ENCODE data around the gene HHAT. TPM values are rescaled to one million over a fixed set of nuclear protein-coding genes. Genes with fewer than 3 reads are reported as not detected.

Gene HHAT
- polyA plus RNA-seq, 2 donors = 1.6 to 1.8 TPM

DNA sequence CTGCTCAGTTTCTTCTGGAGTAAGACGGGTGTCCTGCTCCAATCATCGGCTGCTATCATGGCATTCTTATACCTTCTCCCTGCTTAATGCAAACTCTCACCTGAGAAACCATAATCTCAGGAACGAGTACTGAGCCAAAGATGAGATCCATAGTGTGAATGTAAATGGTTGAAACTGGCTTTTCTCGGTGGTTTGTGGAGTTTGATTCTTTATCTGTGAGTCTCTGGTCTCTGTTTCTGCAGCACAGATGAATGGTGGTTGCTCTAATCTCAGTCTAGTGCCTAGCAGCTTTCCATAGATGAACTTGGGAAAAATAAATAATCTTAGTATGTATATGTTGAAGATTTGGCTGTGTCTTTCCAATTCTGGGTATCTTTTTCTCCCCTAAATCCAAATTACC is 274.4 kb downstream of the HHAT start:
- WGBS, 2 donors = 86 to 89% methylated on average over 4 of the region's 4 CpGs
- no peaks in the 10 kb centered on the region for H3K9me3 ChIP-seq (ENCODE audit: control insufficient read depth in 2 of 2, insufficient read depth in 1 of 2, low read depth in 1 of 2, low read length in 1 of 2)

GRCh38 chr1:210605099-210605498 is 276.4 kb downstream of the HHAT start:
- H3K27ac ChIP-seq (ENCODE audit: low read depth in 2 of 2, low read length in 1 of 2) = no peak overlapping the region
- H3K27me3 ChIP-seq (ENCODE audit: control insufficient read depth in 1 of 2, insufficient read depth in 2 of 2, low read length in 2 of 2) = no peaks in the 10 kb centered on the region
- H3K4me3 ChIP-seq (ENCODE audit: low read depth in 1 of 2, low read length in 2 of 2) = no peak overlapping the region
- H3K9me3 ChIP-seq (ENCODE audit: control insufficient read depth in 2 of 2, insufficient read depth in 1 of 2, low read depth in 1 of 2, low read length in 1 of 2) = no peaks in the 10 kb centered on the region
- WGBS, 2 donors = 40 to 44% methylated on average over 2 of the region's 2 CpGs
- H3K4me1 ChIP-seq (ENCODE audit: control insufficient read depth in 2 of 2, insufficient read depth in 2 of 2, low read length in 1 of 2) = no peaks in the 10 kb centered on the region
- no peaks in the 10 kb centered on the region for H3K36me3 ChIP-seq (ENCODE audit: control insufficient read depth in 2 of 2, insufficient read depth in 2 of 2, low read length in 1 of 2)

More for the DNA sequence above, 274.4 kb downstream of the HHAT start:
- H3K27ac ChIP-seq (ENCODE audit: low read depth in 2 of 2, low read length in 1 of 2) = no peak overlapping the region
- H3K36me3 ChIP-seq (ENCODE audit: control insufficient read depth in 2 of 2, insufficient read depth in 2 of 2, low read length in 1 of 2) = no peaks in the 10 kb centered on the region
- H3K4me1 ChIP-seq (ENCODE audit: control insufficient read depth in 2 of 2, insufficient read depth in 2 of 2, low read length in 1 of 2) = no peaks in the 10 kb centered on the region
- no peak overlapping the region for H3K4me3 ChIP-seq (ENCODE audit: low read depth in 1 of 2, low read length in 2 of 2)
- no peaks in the 10 kb centered on the region for H3K27me3 ChIP-seq (ENCODE audit: control insufficient read depth in 1 of 2, insufficient read depth in 2 of 2, low read length in 2 of 2)

GRCh38 chr1:210607361-210607760 is 278.7 kb downstream of the HHAT start:
- H3K36me3 ChIP-seq (ENCODE audit: control insufficient read depth in 2 of 2, insufficient read depth in 2 of 2, low read length in 1 of 2) = no peaks in the 10 kb centered on the region
- H3K27me3 ChIP-seq (ENCODE audit: control insufficient read depth in 1 of 2, insufficient read depth in 2 of 2, low read length in 2 of 2) = no peaks in the 10 kb centered on the region
- H3K9me3 ChIP-seq (ENCODE audit: control insufficient read depth in 2 of 2, insufficient read depth in 1 of 2, low read depth in 1 of 2, low read length in 1 of 2) = no peaks in the 10 kb centered on the region
- H3K4me1 ChIP-seq (ENCODE audit: control insufficient read depth in 2 of 2, insufficient read depth in 2 of 2, low read length in 1 of 2) = no peaks in the 10 kb centered on the region
- H3K4me3 ChIP-seq (ENCODE audit: low read depth in 1 of 2, low read length in 2 of 2) = no peak overlapping the region
- H3K27ac ChIP-seq (ENCODE audit: low read depth in 2 of 2, low read length in 1 of 2) = no peak overlapping the region
- 78 to 84% methylated on average over 3 of the region's 3 CpGs for WGBS, 2 donors

- Histone ChIP-seq H3K27me3 (ENCODE audit: control insufficient read depth in 1 of 2, insufficient read depth in 2 of 2, low read length in 2 of 2) (no peaks in the 10 kb centered on the region), H3K9me3 (ENCODE audit: control insufficient read depth in 2 of 2, insufficient read depth in 1 of 2, low read depth in 1 of 2, low read length in 1 of 2) (no peaks in the 10 kb centered on the region), H3K36me3 (ENCODE audit: control insufficient read depth in 2 of 2, insufficient read depth in 2 of 2, low read length in 1 of 2) (no peaks in the 10 kb centered on the region), H3K4me1 (ENCODE audit: control insufficient read depth in 2 of 2, insufficient read depth in 2 of 2, low read length in 1 of 2) (no peaks in the 10 kb centered on the region), H3K4me3 (ENCODE audit: low read depth in 1 of 2, low read length in 2 of 2) (no peak overlapping the region), H3K27ac (ENCODE audit: low read depth in 2 of 2, low read length in 1 of 2) (no peak overlapping the region)
- 72 to 74% methylated on average over 5 of the region's 5 CpGs for WGBS, 2 donors
Observed at GRCh38 chr1:210608767-210609166, 280.1 kb downstream of the HHAT start.

- Histone ChIP-seq H3K9me3 (ENCODE audit: control insufficient read depth in 2 of 2, insufficient read depth in 1 of 2, low read depth in 1 of 2, low read length in 1 of 2) (no peaks in the 10 kb centered on the region), H3K4me3 (ENCODE audit: low read depth in 1 of 2, low read length in 2 of 2) (no peak overlapping the region), H3K4me1 (ENCODE audit: control insufficient read depth in 2 of 2, insufficient read depth in 2 of 2, low read length in 1 of 2) (no peaks in the 10 kb centered on the region), H3K27ac (ENCODE audit: low read depth in 2 of 2, low read length in 1 of 2) (no peak overlapping the region), H3K27me3 (ENCODE audit: control insufficient read depth in 1 of 2, insufficient read depth in 2 of 2, low read length in 2 of 2) (no peaks in the 10 kb centered on the region), H3K36me3 (ENCODE audit: control insufficient read depth in 2 of 2, insufficient read depth in 2 of 2, low read length in 1 of 2) (no peaks in the 10 kb centered on the region)
- 87 to 95% methylated on average over 4 of the region's 4 CpGs for WGBS, 2 donors
Observed at GRCh38 chr1:210616356-210616755, 287.7 kb downstream of the HHAT start.

- 83 to 89% methylated on average over 1 of the region's 1 CpG for WGBS, 2 donors
- H3K4me3 ChIP-seq (ENCODE audit: low read depth in 1 of 2, low read length in 2 of 2) = no peak overlapping the region
Observed at GRCh38 chr1:210617293-210617692, 288.6 kb downstream of the HHAT start.

DNA sequence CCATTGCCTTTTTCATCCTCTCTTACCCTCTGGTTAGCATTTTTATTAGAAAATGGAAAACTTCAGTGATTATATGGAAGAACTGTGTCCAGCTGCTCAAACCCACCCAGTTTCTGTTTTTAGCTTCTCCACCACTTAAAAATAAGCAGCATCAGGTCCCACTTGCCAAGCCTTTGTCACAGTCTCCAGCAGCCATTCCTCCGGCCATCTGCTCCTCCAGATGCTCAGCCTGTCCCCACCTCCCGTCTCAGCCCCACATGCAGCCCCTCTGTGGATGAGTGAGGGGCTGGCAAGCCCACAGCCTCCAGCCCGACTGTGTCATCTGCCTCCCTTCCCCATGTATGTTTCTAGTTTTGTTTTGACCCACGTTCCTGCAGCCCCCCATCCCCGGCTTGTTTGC is 289.7 kb downstream of the HHAT start:
- no peaks in the 10 kb centered on the region for H3K27me3 ChIP-seq (ENCODE audit: control insufficient read depth in 1 of 2, insufficient read depth in 2 of 2, low read length in 2 of 2)
- 77 to 81% methylated on average over 5 of the region's 5 CpGs for WGBS, 2 donors
- no peaks in the 10 kb centered on the region for H3K9me3 ChIP-seq (ENCODE audit: control insufficient read depth in 2 of 2, insufficient read depth in 1 of 2, low read depth in 1 of 2, low read length in 1 of 2)
- no peak overlapping the region for H3K4me3 ChIP-seq (ENCODE audit: low read depth in 1 of 2, low read length in 2 of 2)
- H3K4me1 ChIP-seq (ENCODE audit: control insufficient read depth in 2 of 2, insufficient read depth in 2 of 2, low read length in 1 of 2) = no peaks in the 10 kb centered on the region
- H3K27ac ChIP-seq (ENCODE audit: low read depth in 2 of 2, low read length in 1 of 2) = no peak overlapping the region
- no peaks in the 10 kb centered on the region for H3K36me3 ChIP-seq (ENCODE audit: control insufficient read depth in 2 of 2, insufficient read depth in 2 of 2, low read length in 1 of 2)

More at GRCh38 chr1:210617293-210617692, 288.6 kb downstream of the HHAT start:
- H3K4me1 ChIP-seq (ENCODE audit: control insufficient read depth in 2 of 2, insufficient read depth in 2 of 2, low read length in 1 of 2) = no peaks in the 10 kb centered on the region
- H3K9me3 ChIP-seq (ENCODE audit: control insufficient read depth in 2 of 2, insufficient read depth in 1 of 2, low read depth in 1 of 2, low read length in 1 of 2) = no peaks in the 10 kb centered on the region
- no peaks in the 10 kb centered on the region for H3K27me3 ChIP-seq (ENCODE audit: control insufficient read depth in 1 of 2, insufficient read depth in 2 of 2, low read length in 2 of 2)
- H3K36me3 ChIP-seq (ENCODE audit: control insufficient read depth in 2 of 2, insufficient read depth in 2 of 2, low read length in 1 of 2) = no peaks in the 10 kb centered on the region
- no peak overlapping the region for H3K27ac ChIP-seq (ENCODE audit: low read depth in 2 of 2, low read length in 1 of 2)

GRCh38 chr1:210620867-210621488 is 292.3 kb downstream of the HHAT start:
- Histone ChIP-seq H3K27ac (ENCODE audit: low read depth in 2 of 2, low read length in 1 of 2) (no peak overlapping the region), H3K4me3 (ENCODE audit: low read depth in 1 of 2, low read length in 2 of 2) (no peak overlapping the region), H3K4me1 (ENCODE audit: control insufficient read depth in 2 of 2, insufficient read depth in 2 of 2, low read length in 1 of 2) (no peaks in the 10 kb centered on the region), H3K27me3 (ENCODE audit: control insufficient read depth in 1 of 2, insufficient read depth in 2 of 2, low read length in 2 of 2) (no peaks in the 10 kb centered on the region), H3K36me3 (ENCODE audit: control insufficient read depth in 2 of 2, insufficient read depth in 2 of 2, low read length in 1 of 2) (no peaks in the 10 kb centered on the region), H3K9me3 (ENCODE audit: control insufficient read depth in 2 of 2, insufficient read depth in 1 of 2, low read depth in 1 of 2, low read length in 1 of 2) (no peaks in the 10 kb centered on the region)
- 88 to 90% methylated on average over 6 of the region's 6 CpGs for WGBS, 2 donors

DNA sequence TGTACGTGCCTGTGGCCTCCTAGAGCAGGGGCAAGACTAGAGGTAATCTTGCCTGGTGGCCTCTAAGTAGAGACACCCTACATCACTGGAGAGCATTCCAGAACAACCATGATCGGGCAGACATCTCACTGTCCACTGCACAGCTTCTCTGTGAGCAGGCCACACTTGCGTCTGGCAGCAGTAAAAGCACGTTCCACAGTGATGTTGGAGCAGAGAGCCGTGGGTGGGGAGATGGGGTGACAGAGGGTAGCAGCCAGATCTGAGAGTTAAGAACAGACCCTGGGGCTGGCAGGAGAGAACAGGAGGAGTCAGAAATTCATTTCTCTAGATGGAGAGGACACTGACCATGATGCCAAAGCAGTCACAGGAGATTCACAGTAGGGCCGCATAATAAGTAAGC is 293.0 kb downstream of the HHAT start:
- no peak overlapping the region for H3K4me3 ChIP-seq (ENCODE audit: low read depth in 1 of 2, low read length in 2 of 2)
- no peaks in the 10 kb centered on the region for H3K36me3 ChIP-seq (ENCODE audit: control insufficient read depth in 2 of 2, insufficient read depth in 2 of 2, low read length in 1 of 2)
- no peak overlapping the region for H3K27ac ChIP-seq (ENCODE audit: low read depth in 2 of 2, low read length in 1 of 2)
- no peaks in the 10 kb centered on the region for H3K9me3 ChIP-seq (ENCODE audit: control insufficient read depth in 2 of 2, insufficient read depth in 1 of 2, low read depth in 1 of 2, low read length in 1 of 2)
- 85 to 90% methylated on average over 6 of the region's 6 CpGs for WGBS, 2 donors
- no peaks in the 10 kb centered on the region for H3K4me1 ChIP-seq (ENCODE audit: control insufficient read depth in 2 of 2, insufficient read depth in 2 of 2, low read length in 1 of 2)
- H3K27me3 ChIP-seq (ENCODE audit: control insufficient read depth in 1 of 2, insufficient read depth in 2 of 2, low read length in 2 of 2) = no peaks in the 10 kb centered on the region

- H3K27me3 ChIP-seq (ENCODE audit: control insufficient read depth in 1 of 2, insufficient read depth in 2 of 2, low read length in 2 of 2) = no peaks in the 10 kb centered on the region
- no peaks in the 10 kb centered on the region for H3K9me3 ChIP-seq (ENCODE audit: control insufficient read depth in 2 of 2, insufficient read depth in 1 of 2, low read depth in 1 of 2, low read length in 1 of 2)
- no peak overlapping the region for H3K4me3 ChIP-seq (ENCODE audit: low read depth in 1 of 2, low read length in 2 of 2)
- WGBS, 2 donors = 74 to 92% methylated on average over 1 of the region's 1 CpG
- H3K4me1 ChIP-seq (ENCODE audit: control insufficient read depth in 2 of 2, insufficient read depth in 2 of 2, low read length in 1 of 2) = no peaks in the 10 kb centered on the region
- no peak overlapping the region for H3K27ac ChIP-seq (ENCODE audit: low read depth in 2 of 2, low read length in 1 of 2)
- H3K36me3 ChIP-seq (ENCODE audit: control insufficient read depth in 2 of 2, insufficient read depth in 2 of 2, low read length in 1 of 2) = no peaks in the 10 kb centered on the region
Observed at GRCh38 chr1:210624722-210625121, 296.0 kb downstream of the HHAT start.
